IMR-90 (cell line): ENCODE results near the gene SIGLEC7.
A peak's percentile ranks its signal among the peaks of the same experiment; 100 is the strongest.

Experiments used
- BHLHE40 ChIP-seq: fragments of 150-350 bp; IDR thresholded peaks from 2 replicates; pipeline ENCODE4 v1.6.1; 2016; ENCODE audit warnings: mild to moderate bottlenecking, low read depth, low read length
- MAFK ChIP-seq: IDR thresholded peaks from 2 replicates; pipeline ENCODE4 v1.6.1; 2012; ENCODE audit warnings: low read depth, low read length, improper control_type of control experiment
- POLR2A ChIP-seq: IDR thresholded peaks from 2 replicates; pipeline ENCODE4 v1.6.1; 2012; ENCODE audit warnings: mild to moderate bottlenecking, low read depth, low read length
- RFX5 ChIP-seq: IDR thresholded peaks from 2 replicates; pipeline ENCODE4 v1.8.0; 2012; ENCODE audit warnings: low read depth, mild to moderate bottlenecking, low read length, moderate library complexity
- TF ChIP-seq, protein P1 (sequence below): conservative IDR thresholded peaks from 2 replicates; pipeline ENCODE4 v1.5.1; 2012; ENCODE audit warnings: mild to moderate bottlenecking, low read depth, low read length, improper control_type of control experiment

DNA sequence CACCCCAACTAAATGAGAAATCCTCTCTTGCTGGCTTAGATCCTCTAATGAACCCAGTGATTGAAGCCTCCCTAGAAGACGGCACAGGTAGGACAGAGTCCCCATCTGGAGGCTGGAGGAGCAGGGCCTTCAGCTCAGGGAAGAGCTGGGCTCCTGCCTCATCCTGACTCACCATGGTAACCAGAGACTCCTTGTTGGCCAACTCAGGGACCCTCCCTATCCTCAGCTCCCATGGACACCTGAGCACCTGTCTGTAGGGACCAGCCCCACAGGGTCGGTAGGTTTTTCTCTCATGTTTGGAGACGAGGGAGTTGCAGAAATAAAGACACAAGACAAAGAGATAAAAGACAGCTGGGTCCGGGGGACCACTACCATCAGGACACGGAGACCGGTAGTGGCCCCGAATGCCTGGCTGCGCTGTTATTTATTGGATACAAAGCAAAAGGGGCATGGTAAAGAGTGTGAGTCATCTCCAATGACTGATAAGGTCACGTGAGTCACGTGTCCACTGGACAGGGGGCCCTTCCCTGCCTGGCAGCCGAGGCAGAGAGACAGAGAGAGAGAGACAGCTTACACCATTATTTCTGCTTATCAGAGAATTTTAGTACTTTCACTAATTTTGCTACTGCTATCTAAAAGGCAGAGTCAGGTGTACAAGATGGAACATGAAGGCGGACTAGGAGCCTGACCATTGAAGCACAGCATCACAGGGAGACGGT is 26.6 kb downstream of the SIGLEC7 start:
- TF ChIP-seq BHLHE40: peak; percentile 51
- TF ChIP-seq, protein P1, sequence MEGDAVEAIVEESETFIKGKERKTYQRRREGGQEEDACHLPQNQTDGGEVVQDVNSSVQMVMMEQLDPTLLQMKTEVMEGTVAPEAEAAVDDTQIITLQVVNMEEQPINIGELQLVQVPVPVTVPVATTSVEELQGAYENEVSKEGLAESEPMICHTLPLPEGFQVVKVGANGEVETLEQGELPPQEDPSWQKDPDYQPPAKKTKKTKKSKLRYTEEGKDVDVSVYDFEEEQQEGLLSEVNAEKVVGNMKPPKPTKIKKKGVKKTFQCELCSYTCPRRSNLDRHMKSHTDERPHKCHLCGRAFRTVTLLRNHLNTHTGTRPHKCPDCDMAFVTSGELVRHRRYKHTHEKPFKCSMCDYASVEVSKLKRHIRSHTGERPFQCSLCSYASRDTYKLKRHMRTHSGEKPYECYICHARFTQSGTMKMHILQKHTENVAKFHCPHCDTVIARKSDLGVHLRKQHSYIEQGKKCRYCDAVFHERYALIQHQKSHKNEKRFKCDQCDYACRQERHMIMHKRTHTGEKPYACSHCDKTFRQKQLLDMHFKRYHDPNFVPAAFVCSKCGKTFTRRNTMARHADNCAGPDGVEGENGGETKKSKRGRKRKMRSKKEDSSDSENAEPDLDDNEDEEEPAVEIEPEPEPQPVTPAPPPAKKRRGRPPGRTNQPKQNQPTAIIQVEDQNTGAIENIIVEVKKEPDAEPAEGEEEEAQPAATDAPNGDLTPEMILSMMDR: no peak
- no peak for TF ChIP-seq MAFK
- no peak for TF ChIP-seq RFX5
- no peak for TF ChIP-seq POLR2A
